Measurements from ENCODE around the gene AGBL3. TPM values are rescaled to one million over a fixed set of nuclear protein-coding genes. Genes with fewer than 3 reads are reported as not detected.

Gene AGBL3
- total and polyA plus RNA-seq, 9 of the 15 experiments (the other 6 are each of a cell fraction or from before 2014, with no cell fraction given), result 0.54 to 2.9 (median 1.7) TPM

- TF ChIP-seq SRSF3 (IDR thresholded peaks at IDR 0.05; ENCODE audit: insufficient read depth, low read length) (no peak), BRD9 (IDR thresholded peaks at IDR 0.05; ENCODE audit: low read depth, partially characterized antibody) (no peak), POLR3G (IDR thresholded peaks at IDR 0.05; ENCODE audit: extremely low read depth, insufficient read length, insufficient replicate concordance) (no peak), XRCC3 (IDR thresholded peaks at IDR 0.05) (no peak), ZFP36 (IDR thresholded peaks at IDR 0.05; ENCODE audit: low read depth, low read length, partially characterized antibody) (no peak), IRF9 (tag; IDR thresholded peaks at IDR 0.05) (peak; percentile 72; the same call in 1 of the 2 replicates), SIRT6 (IDR thresholded peaks at IDR 0.05; ENCODE audit: low read depth, low read length) (no peak), DMBX1 (CRISPR knock-in tag; IDR thresholded peaks at IDR 0.05; ENCODE audit: borderline replicate concordance) (peak; percentile 93), GTF3C2 (IDR thresholded peaks at IDR 0.05; ENCODE audit: borderline replicate concordance, extremely low read depth, insufficient read length) (no peak), ZNF140 (CRISPR knock-in tag; IDR thresholded peaks at IDR 0.05) (no peak), ATF1 (CRISPR knock-in tag; IDR thresholded peaks at IDR 0.05) (no peak), ATF1 (tag; IDR thresholded peaks at IDR 0.05) (no peak; the same call in 1 of the 2 replicates), ZBTB7A (IDR thresholded peaks at IDR 0.05; ENCODE audit: borderline replicate concordance, control insufficient read depth, low read depth, low read length) (no peak), RFX5 (IDR thresholded peaks at IDR 0.05; ENCODE audit: low read depth, low read length) (no peak), SNIP1 (IDR thresholded peaks at IDR 0.05; ENCODE audit: low read depth) (no peak), TGIF2 (CRISPR knock-in tag; IDR thresholded peaks at IDR 0.05) (no peak), PRPF4 (IDR thresholded peaks at IDR 0.05; ENCODE audit: insufficient read depth, low read depth, low read length, poor library complexity, severe bottlenecking) (no peak), MAFG (tag; conservative IDR thresholded peaks at IDR 0.05) (peak; percentile 51; the same call in 1 of the 2 replicates), RBM17 (IDR thresholded peaks at IDR 0.05; ENCODE audit: borderline replicate concordance, low read depth, low read length) (no peak), ZNF24 (IDR thresholded peaks at IDR 0.05) (no peak), TAF15 (IDR thresholded peaks at IDR 0.05; ENCODE audit: low read depth, low read length) (no peak), CBFA2T3 (IDR thresholded peaks at IDR 0.05) (0 out of 2 replicates have a peak, but pooled peaks have one; percentile 10)
- TF ChIP-seq, protein P1, sequence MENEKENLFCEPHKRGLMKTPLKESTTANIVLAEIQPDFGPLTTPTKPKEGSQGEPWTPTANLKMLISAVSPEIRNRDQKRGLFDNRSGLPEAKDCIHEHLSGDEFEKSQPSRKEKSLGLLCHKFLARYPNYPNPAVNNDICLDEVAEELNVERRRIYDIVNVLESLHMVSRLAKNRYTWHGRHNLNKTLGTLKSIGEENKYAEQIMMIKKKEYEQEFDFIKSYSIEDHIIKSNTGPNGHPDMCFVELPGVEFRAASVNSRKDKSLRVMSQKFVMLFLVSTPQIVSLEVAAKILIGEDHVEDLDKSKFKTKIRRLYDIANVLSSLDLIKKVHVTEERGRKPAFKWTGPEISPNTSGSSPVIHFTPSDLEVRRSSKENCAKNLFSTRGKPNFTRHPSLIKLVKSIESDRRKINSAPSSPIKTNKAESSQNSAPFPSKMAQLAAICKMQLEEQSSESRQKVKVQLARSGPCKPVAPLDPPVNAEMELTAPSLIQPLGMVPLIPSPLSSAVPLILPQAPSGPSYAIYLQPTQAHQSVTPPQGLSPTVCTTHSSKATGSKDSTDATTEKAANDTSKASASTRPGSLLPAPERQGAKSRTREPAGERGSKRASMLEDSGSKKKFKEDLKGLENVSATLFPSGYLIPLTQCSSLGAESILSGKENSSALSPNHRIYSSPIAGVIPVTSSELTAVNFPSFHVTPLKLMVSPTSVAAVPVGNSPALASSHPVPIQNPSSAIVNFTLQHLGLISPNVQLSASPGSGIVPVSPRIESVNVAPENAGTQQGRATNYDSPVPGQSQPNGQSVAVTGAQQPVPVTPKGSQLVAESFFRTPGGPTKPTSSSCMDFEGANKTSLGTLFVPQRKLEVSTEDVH (IDR thresholded peaks at IDR 0.05; ENCODE audit: low read depth, partially characterized antibody), result no peak
Measured at GRCh38 chr7:135160858-135161653, 174.7 kb downstream of the AGBL3 start (continued).
